Upper lobe of left lung (tissue), 6 donors: ENCODE measurements around the gene HOXA6. TPM values are rescaled to one million over a fixed set of nuclear protein-coding genes. Genes with fewer than 3 reads are reported as not detected.

Source experiments
- ATAC-seq, 2 donors: fragments of 200-7000 bp; cut with Tn5 transposase; one replicate each; pipeline ENCODE4 v1.9.1; 2022; ENCODE audit warnings: mild to moderate bottlenecking in 2 of 2, moderate library complexity in 2 of 2; ENCODE audit not compliant: low FRiP score in 2 of 2
- DNase-seq, 2 donors: peaks; one replicate each; pipeline ENCODE4 v3.0.0-alpha.2; 2019 to 2020
- H3K27ac ChIP-seq, 4 donors: fragments of 200-600 bp; sonication (generic); one replicate each; pipeline ENCODE4 v1.5.1; 2016 to 2019
- H3K27me3 ChIP-seq, 4 donors: fragments of 200-600 bp; sonication (generic); one replicate each; pipeline ENCODE4 v1.5.1; 2017 to 2019
- H3K36me3 ChIP-seq, 4 donors: fragments of 200-600 bp; sonication (generic); one replicate each; pipeline ENCODE4 v1.5.1; 2016 to 2019
- H3K4me1 ChIP-seq, 4 donors: fragments of 200-600 bp; sonication (generic); one replicate each; pipeline ENCODE4 v1.5.1; 2018 to 2019
- H3K4me3 ChIP-seq, 4 donors: fragments of 200-600 bp; sonication (generic); one replicate each; pipeline ENCODE4 v1.5.1; 2017 to 2019; ENCODE audit warnings: mild to moderate bottlenecking in 2 of 4, moderate library complexity in 1 of 4
- H3K9me3 ChIP-seq, 4 donors: fragments of 200-600 bp; sonication (generic); one replicate each; pipeline ENCODE4 v1.5.1; 2018 to 2019
- EP300 ChIP-seq, 4 donors: sonication (generic); formaldehyde crosslinking; IDR thresholded peaks; one replicate each; pipeline ENCODE4 v1.5.1; 2017; ENCODE audit warnings: antibody characterized with exemption in 4 of 4, control low read depth in 2 of 4
- POLR2A ChIP-seq, 4 donors: fragments of 450-650 bp; IDR thresholded peaks; one replicate each; pipeline ENCODE4 v1.5.1; 2016 to 2017; ENCODE audit warnings: antibody characterized with exemption in 4 of 4, mild to moderate bottlenecking in 2 of 4
- POLR2AphosphoS5 ChIP-seq, 2 donors: sonication (generic); formaldehyde crosslinking; IDR thresholded peaks; one replicate each; pipeline ENCODE4 v1.5.1; 2017; ENCODE audit warnings: antibody characterized with exemption in 2 of 2
- WGBS, 2 donors: methylation state at CpG; one replicate each; pipeline ENCODE4 v1.1.5; 2017 to 2018; 5-methylcytosine and 5-hydroxymethylcytosine counted together
- total RNA-seq, 6 donors: library from RNA; depleted of rRNA in 4 of 6; stranded (reverse); fragments of >200 nt in 4 of 6; gene quantifications; one replicate each; pipeline versions ENCODE4 v1.1.0 to v1.2.1, GENCODE V29; 2016 to 2021
- TF ChIP-seq, protein P1 (sequence below), 6 experiments: fragments of 450-650 bp in 4 of 6; fragments of 200-600 bp in 2 of 6; sonication (generic) in 2 of 6; IDR thresholded peaks; one replicate each; pipeline ENCODE4 v1.5.1; 2016 to 2019; ENCODE audit warnings: antibody characterized with exemption in 6 of 6
- donor health status: DM: no; HTN: no; CAD: no; lungs with moderate emphysema.
- donor health status: DM: no; HTN: yes; CAD: no; lungs with severe emphysema.

HOXA6 gene
- total RNA-seq, 6 donors from 2014 or later: 0.61 to 8.4 (median 4.0) TPM; not detected in 1

- Histone ChIP-seq H3K4me1 (peaks cover 21 to 50% (median 27%) of the 10 kb centered on the region in 4 donors), H3K27ac (peak overlapping the region; percentile 84 to 95 (median 88)), H3K36me3 (no peaks in the 10 kb centered on the region), H3K27me3 (peaks cover 0 to 40% (median 20%) of the 10 kb centered on the region in 4 donors), H3K4me3 (peak overlapping the region in 3 of 4 donors; percentile 24 to 74 (median 62)), H3K9me3 (no peaks in the 10 kb centered on the region)
- TF ChIP-seq EP300 (IDR thresholded peaks at IDR 0.05) (no peak), POLR2AphosphoS5 (IDR thresholded peaks at IDR 0.05) (no peak), POLR2A (IDR thresholded peaks at IDR 0.05) (no peak)
- TF ChIP-seq, protein P1, sequence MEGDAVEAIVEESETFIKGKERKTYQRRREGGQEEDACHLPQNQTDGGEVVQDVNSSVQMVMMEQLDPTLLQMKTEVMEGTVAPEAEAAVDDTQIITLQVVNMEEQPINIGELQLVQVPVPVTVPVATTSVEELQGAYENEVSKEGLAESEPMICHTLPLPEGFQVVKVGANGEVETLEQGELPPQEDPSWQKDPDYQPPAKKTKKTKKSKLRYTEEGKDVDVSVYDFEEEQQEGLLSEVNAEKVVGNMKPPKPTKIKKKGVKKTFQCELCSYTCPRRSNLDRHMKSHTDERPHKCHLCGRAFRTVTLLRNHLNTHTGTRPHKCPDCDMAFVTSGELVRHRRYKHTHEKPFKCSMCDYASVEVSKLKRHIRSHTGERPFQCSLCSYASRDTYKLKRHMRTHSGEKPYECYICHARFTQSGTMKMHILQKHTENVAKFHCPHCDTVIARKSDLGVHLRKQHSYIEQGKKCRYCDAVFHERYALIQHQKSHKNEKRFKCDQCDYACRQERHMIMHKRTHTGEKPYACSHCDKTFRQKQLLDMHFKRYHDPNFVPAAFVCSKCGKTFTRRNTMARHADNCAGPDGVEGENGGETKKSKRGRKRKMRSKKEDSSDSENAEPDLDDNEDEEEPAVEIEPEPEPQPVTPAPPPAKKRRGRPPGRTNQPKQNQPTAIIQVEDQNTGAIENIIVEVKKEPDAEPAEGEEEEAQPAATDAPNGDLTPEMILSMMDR (IDR thresholded peaks at IDR 0.05): no peak
- ATAC-seq (no peak), DNase-seq (no peak)
- 52 to 67% methylated on average over 5 of the region's 5 CpGs for WGBS, 2 donors
These were observed 929 bp downstream of the HOXA6 start for GRCh38 chr7:27146491-27147198.

GRCh38 chr7:27145914-27146412 is 1.6 kb downstream of the HOXA6 start:
- Histone ChIP-seq H3K36me3 (no peaks in the 10 kb centered on the region), H3K9me3 (no peaks in the 10 kb centered on the region), H3K27ac (peak overlapping the region; percentile 84 to 95 (median 88)), H3K4me3 (peak overlapping the region in 3 of 4 donors; percentile 49 to 74 (median 62)), H3K27me3 (peaks cover 0 to 35% (median 14%) of the 10 kb centered on the region in 4 donors), H3K4me1 (peaks cover 16 to 43% (median 22%) of the 10 kb centered on the region in 4 donors)
- TF ChIP-seq EP300 (IDR thresholded peaks at IDR 0.05): no peak
- 56 to 71% methylated on average over 11 of the region's 11 CpGs for WGBS, 2 donors
- DNase-seq (no peak), ATAC-seq (no peak)

DNA sequence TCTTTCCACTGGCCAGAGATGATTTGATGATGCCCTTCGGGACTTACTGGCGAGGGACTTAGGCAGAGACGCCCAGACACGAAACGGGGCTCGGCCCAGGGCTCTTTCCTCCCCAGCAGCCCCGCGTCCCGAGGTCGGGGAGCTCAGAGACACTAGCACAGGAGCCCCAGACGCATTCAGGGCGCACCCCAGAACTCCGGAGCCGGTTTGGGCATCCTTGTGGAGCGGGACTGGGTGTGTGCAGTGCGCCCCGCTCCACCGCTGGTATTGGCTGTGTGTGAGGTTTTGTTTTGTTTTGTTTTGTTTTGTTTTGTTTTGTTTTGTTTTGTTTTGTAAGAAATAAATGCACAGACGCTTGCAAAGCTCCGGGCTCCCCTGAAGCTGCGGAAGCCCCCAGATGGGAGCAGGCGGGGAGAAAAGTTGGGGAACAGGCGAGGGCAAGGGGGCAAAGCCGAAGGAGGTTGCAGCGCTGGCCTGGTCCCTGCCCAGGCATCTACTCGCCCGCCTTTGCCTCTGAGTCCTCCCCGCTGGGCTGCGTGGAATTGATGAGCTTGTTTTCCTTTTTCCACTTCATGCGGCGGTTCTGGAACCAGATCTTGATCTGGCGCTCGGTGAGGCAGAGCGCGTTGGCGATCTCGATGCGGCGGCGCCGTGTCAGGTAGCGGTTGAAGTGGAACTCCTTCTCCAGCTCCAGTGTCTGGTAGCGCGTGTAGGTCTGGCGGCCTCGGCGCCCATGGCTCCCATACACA is 2.2 kb downstream of the HOXA6 start:
- ATAC-seq (no peak), DNase-seq (peak in 1 of 2 donors; percentile 85)
- H3K9me3 ChIP-seq: no peaks in the 10 kb centered on the region
- no peaks in the 10 kb centered on the region for H3K36me3 ChIP-seq
- peak overlapping the region; percentile 84 to 95 (median 88) for H3K27ac ChIP-seq
- peaks cover 11 to 37% (median 16%) of the 10 kb centered on the region in 4 donors for H3K4me1 ChIP-seq
- peak overlapping the region in 3 of 4 donors; percentile 49 to 74 (median 62) for H3K4me3 ChIP-seq
- TF ChIP-seq POLR2AphosphoS5 (IDR thresholded peaks at IDR 0.05) (no peak), EP300 (IDR thresholded peaks at IDR 0.05) (no peak), POLR2A (IDR thresholded peaks at IDR 0.05) (no peak)
- TF ChIP-seq, protein P1 (IDR thresholded peaks at IDR 0.05): no peak
- 40 to 53% methylated on average over 37 to 47 of the region's 47 CpGs for WGBS, 2 donors
- peaks cover 0 to 34% (median 13%) of the 10 kb centered on the region in 4 donors for H3K27me3 ChIP-seq

DNA sequence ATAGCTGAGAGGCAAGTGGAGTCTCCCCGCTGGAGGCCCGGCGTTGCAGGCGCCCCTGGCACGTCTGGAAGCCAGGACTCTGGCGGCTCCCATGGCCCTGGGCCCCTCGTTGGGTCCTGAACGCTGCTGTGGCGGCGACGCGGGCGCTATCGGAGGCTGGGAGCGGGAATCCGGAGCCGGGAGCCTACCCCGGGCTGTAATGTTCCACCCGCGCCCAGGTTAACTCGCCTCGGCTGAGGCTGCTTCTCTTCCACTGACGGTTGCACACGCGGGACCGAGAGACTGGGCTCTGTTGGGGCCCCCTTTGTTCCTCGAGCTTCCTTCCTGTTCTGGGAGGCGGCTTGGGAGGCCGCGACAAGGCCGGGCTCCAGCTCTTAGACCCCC is 2.8 kb downstream of the HOXA6 start:
- 12 to 38% methylated on average over 9 to 31 of the region's 31 CpGs for WGBS, 2 donors

More for the DNA sequence above, 2.8 kb downstream of the HOXA6 start:
- Histone ChIP-seq H3K4me3 (peak overlapping the region in 3 of 4 donors; percentile 49 to 74 (median 62)), H3K9me3 (no peaks in the 10 kb centered on the region), H3K27ac (peak overlapping the region; percentile 84 to 95 (median 88)), H3K4me1 (peaks cover 10 to 32% (median 13%) of the 10 kb centered on the region in 4 donors), H3K36me3 (no peaks in the 10 kb centered on the region), H3K27me3 (peaks cover 0 to 29% (median 13%) of the 10 kb centered on the region in 4 donors)
- peak in 1 of 2 donors; percentile 85 for DNase-seq
- TF ChIP-seq POLR2A (IDR thresholded peaks at IDR 0.05) (no peak), EP300 (IDR thresholded peaks at IDR 0.05) (no peak), POLR2AphosphoS5 (IDR thresholded peaks at IDR 0.05) (no peak)
- TF ChIP-seq, protein P1 (IDR thresholded peaks at IDR 0.05): no peak
- no peak for ATAC-seq
